Thoracic aorta (tissue), 2 donors: ENCODE data around the gene CCDC187. TPM values are rescaled to one million over a fixed set of nuclear protein-coding genes. Genes with fewer than 3 reads are reported as not detected.

ENCODE experiments used
- ATAC-seq: fragments of 150-250 bp; one replicate; pipeline ENCODE4 v1.8.0; 2017; ENCODE audit warnings: low read depth; ENCODE audit not compliant: insufficient number of reproducible peaks, low FRiP score
- DNase-seq: peaks from one replicate; pipeline ENCODE4 v3.0.0-alpha.2; 2020; ENCODE audit warnings: low spot score
- H3K27ac ChIP-seq, 2 donors: fragments of 200-600 bp; sonication (generic); 1 replicate in 1 of 2; 2 replicates in 1 of 2; pipeline ENCODE4 v1.5.1; 2016; ENCODE audit warnings: mild to moderate bottlenecking in 2 of 2, moderate library complexity in 2 of 2
- H3K27me3 ChIP-seq: fragments of 200-600 bp; sonication (generic); replicated peaks from 2 replicates; pipeline ENCODE4 v1.6.0; 2016; ENCODE audit warnings: mild to moderate bottlenecking; ENCODE audit not compliant: insufficient read depth
- H3K36me3 ChIP-seq: fragments of 200-600 bp; sonication (generic); one replicate; pipeline ENCODE4 v1.5.1; 2016
- H3K4me1 ChIP-seq, 2 donors: fragments of 200-600 bp; sonication (generic); 1 replicate in 1 of 2; 2 replicates in 1 of 2; pipeline versions ENCODE4 v1.5.1 to v1.6.0; 2016; ENCODE audit warnings: low read depth in 2 of 2, mild to moderate bottlenecking in 1 of 2; ENCODE audit not compliant: control insufficient read depth in 1 of 2
- H3K4me3 ChIP-seq: fragments of 200-600 bp; sonication (generic); 2 replicates; pipeline ENCODE4 v1.5.1; 2016; ENCODE audit warnings: mild to moderate bottlenecking
- H3K9me3 ChIP-seq: fragments of 200-600 bp; sonication (generic); 2 replicates; pipeline ENCODE4 v1.5.1; 2016
- total RNA-seq, 2 donors: library from RNA; depleted of rRNA; stranded (reverse); fragments of >200 nt; gene quantifications; one replicate each; pipeline versions ENCODE4 v1.1.0 to v1.2.3, GENCODE V29; 2016
- TF ChIP-seq, protein P1 (sequence below): fragments of 200-600 bp; sonication (generic); IDR thresholded peaks from one replicate; pipeline ENCODE4 v1.5.1; 2019; ENCODE audit warnings: antibody characterized with exemption

CCDC187 gene
- total RNA-seq, 2 donors from 2014 or later = not detected

GRCh38 chr9:136248951-136249876 is 54.7 kb downstream of the CCDC187 start:
- no peak for DNase-seq
- Histone ChIP-seq H3K4me1 (peaks cover 8 to 11% of the 10 kb centered on the region in 2 donors), H3K36me3 (no peaks in the 10 kb centered on the region), H3K4me3 (no peak overlapping the region), H3K9me3 (no peaks in the 10 kb centered on the region), H3K27me3 (no peaks in the 10 kb centered on the region), H3K27ac (no peak overlapping the region)
- ATAC-seq = no peak
- TF ChIP-seq, protein P1, sequence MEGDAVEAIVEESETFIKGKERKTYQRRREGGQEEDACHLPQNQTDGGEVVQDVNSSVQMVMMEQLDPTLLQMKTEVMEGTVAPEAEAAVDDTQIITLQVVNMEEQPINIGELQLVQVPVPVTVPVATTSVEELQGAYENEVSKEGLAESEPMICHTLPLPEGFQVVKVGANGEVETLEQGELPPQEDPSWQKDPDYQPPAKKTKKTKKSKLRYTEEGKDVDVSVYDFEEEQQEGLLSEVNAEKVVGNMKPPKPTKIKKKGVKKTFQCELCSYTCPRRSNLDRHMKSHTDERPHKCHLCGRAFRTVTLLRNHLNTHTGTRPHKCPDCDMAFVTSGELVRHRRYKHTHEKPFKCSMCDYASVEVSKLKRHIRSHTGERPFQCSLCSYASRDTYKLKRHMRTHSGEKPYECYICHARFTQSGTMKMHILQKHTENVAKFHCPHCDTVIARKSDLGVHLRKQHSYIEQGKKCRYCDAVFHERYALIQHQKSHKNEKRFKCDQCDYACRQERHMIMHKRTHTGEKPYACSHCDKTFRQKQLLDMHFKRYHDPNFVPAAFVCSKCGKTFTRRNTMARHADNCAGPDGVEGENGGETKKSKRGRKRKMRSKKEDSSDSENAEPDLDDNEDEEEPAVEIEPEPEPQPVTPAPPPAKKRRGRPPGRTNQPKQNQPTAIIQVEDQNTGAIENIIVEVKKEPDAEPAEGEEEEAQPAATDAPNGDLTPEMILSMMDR = no peak

DNA sequence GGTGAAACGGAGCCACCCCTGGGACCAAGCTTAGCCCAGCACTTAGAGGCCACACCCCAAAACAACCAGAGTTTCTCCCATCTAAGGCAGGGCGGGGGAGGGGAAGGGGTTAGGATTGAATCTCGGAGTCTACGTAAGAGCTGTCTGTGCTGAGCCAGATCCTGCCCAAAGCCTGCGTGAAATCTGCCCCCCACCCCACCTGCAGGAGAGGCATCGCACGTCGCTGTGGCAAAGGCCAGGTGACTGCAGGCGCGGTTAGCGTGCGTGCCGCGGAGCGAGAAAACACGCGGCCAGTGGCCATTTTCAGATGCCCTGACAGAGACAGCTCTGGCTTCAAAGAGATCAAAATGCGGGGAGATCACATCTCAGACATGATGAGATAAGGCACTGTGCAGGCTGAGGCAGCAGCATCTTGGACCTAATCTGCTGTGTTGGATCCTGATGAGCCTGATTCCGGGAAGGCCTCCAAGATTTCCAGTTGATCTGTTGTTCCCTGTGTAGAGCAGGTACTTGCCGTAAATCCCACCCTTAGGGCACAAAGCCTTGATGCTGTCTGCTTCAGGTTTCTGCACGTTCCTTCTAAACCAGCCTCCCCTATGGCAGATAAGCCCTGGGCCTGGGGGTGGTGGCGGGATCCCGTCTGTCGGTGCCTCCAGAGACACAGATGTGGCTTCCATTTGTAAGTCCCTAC is 55.8 kb downstream of the CCDC187 start:
- Histone ChIP-seq H3K4me3 (no peak overlapping the region), H3K9me3 (no peaks in the 10 kb centered on the region), H3K36me3 (no peaks in the 10 kb centered on the region), H3K27ac (no peak overlapping the region), H3K27me3 (no peaks in the 10 kb centered on the region), H3K4me1 (peaks cover 8 to 13% of the 10 kb centered on the region in 2 donors)
- no peak for DNase-seq
- TF ChIP-seq, protein P1 = no peak
- no peak for ATAC-seq

GRCh38 chr9:136247551-136247916 is 56.4 kb downstream of the CCDC187 start:
- TF ChIP-seq, protein P1 = no peak
- H3K4me3 ChIP-seq = no peak overlapping the region
- H3K4me1 ChIP-seq = peaks cover 8 to 13% of the 10 kb centered on the region in 2 donors
- H3K9me3 ChIP-seq = no peaks in the 10 kb centered on the region
- no peaks in the 10 kb centered on the region for H3K36me3 ChIP-seq
- no peaks in the 10 kb centered on the region for H3K27me3 ChIP-seq
- ATAC-seq = no peak
- DNase-seq = no peak
- H3K27ac ChIP-seq = no peak overlapping the region

DNA sequence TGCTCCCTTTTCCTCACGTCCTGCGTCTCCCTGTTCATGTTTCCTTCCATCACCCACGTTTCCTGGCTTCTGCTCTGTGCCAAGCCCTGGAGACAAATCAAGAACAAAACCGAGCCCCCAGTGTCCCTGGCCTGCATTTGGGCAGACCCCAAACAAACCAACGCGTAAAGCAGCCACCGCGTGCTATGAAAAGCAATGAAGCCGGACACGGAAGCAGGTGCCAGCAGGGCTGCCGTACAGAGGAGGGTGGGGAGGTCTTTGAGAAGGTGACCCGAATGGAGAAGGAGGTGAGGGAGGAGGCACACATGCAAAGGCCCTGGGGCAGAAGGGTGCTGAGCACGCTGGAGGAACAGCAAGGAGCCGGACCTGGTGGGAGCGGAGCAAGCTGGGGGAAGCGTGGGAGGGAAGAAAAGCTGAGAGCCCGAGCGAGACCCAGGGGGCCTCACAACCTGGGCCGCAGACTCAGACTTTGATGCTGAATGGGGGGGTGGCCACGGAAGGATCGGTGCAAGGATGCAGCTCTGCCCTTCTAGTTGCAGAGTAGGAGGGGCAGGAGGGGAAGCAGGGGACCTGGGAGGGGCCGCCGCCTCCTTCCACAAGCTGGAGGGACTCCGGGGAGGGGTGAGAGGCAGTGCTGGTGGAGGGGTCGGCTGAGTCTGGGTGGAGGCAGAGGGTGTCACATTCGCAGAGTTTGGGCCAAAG is 56.9 kb downstream of the CCDC187 start:
- H3K9me3 ChIP-seq = no peaks in the 10 kb centered on the region
- no peak overlapping the region for H3K27ac ChIP-seq
- H3K4me1 ChIP-seq = peaks cover 8 to 13% of the 10 kb centered on the region in 2 donors
- no peaks in the 10 kb centered on the region for H3K27me3 ChIP-seq
- DNase-seq (no peak), ATAC-seq (no peak)
- TF ChIP-seq, protein P1 = no peak
- no peaks in the 10 kb centered on the region for H3K36me3 ChIP-seq
- no peak overlapping the region for H3K4me3 ChIP-seq
